HG03520 (cell line): ENCODE measurements around the gene GMEB1.
"Not testable (repeated sequence)": the region's sequence is repeated elsewhere in the genome, so short reads cannot be mapped to it uniquely, and the experiment has no call there.

Experiments used
- ATAC-seq: cut with Tn5 transposase; IDR thresholded peaks from one replicate; pipeline ENCODE4 v1.9.1; 2021; ENCODE audit warnings: mild to moderate bottlenecking, moderate library complexity; ENCODE audit not compliant: unreplicated experiment

Gene GMEB1

GRCh38 chr1:28668191-28668955 is at the start of gene GMEB1:
Gene GMEB1, plus strand, starts transcription at chr1:28668784. Its CDS starts 14,829 bp downstream, at chr1:28683613.
- ATAC-seq: peak; percentile 58

- no peak for ATAC-seq
These were observed 36.9 kb upstream of the GMEB1 start for GRCh38 chr1:28631713-28632112.

GRCh38 chr1:28632560-28632959 is 36.0 kb upstream of the GMEB1 start:
- ATAC-seq: no peak

GRCh38 chr1:28640766-28641165 is 27.8 kb upstream of the GMEB1 start:
- no peak for ATAC-seq

GRCh38 chr1:28642056-28642846 is 26.3 kb upstream of the GMEB1 start:
- peak; percentile 10 for ATAC-seq

GRCh38 chr1:28642847-28643635 is 25.5 kb upstream of the GMEB1 start, which contains the start of gene TAF12:
Gene TAF12, minus strand, starts transcription at chr1:28643067. Its CDS starts 20,986 bp downstream, at chr1:28622081.
- peak; percentile 77 for ATAC-seq

- ATAC-seq: no peak
These were observed 24.1 kb upstream of the GMEB1 start for GRCh38 chr1:28644494-28644893.

GRCh38 chr1:28645406-28645805 is 23.2 kb upstream of the GMEB1 start:
- ATAC-seq: not testable (repeated sequence)

- ATAC-seq: no peak
These were observed 22.5 kb upstream of the GMEB1 start for GRCh38 chr1:28646040-28646439.

GRCh38 chr1:28648008-28648473 is 20.5 kb upstream of the GMEB1 start:
- peak; percentile 60 for ATAC-seq

- peak; percentile 66 for ATAC-seq
These were observed 19.9 kb upstream of the GMEB1 start, which contains the start of gene RNU11 for GRCh38 chr1:28648474-28649198. Gene RNU11, plus strand, starts transcription at chr1:28648600.

- ATAC-seq: not testable (repeated sequence)
These were observed 15.5 kb upstream of the GMEB1 start for GRCh38 chr1:28653063-28653462.

- ATAC-seq: not testable (repeated sequence)
These were observed 14.7 kb upstream of the GMEB1 start for GRCh38 chr1:28653870-28654269.

GRCh38 chr1:28655448-28656311 is 12.9 kb upstream of the GMEB1 start:
- ATAC-seq: not testable (repeated sequence)

GRCh38 chr1:28656335-28656734 is 12.2 kb upstream of the GMEB1 start:
- no peak for ATAC-seq

GRCh38 chr1:28663871-28664470 is 4.6 kb upstream of the GMEB1 start:
- no peak for ATAC-seq

- no peak for ATAC-seq
These were observed 1.8 kb upstream of the GMEB1 start for GRCh38 chr1:28666806-28667205.

- peak; percentile 37 for ATAC-seq
These were observed 556 bp downstream of the GMEB1 start for GRCh38 chr1:28668956-28669723.
